Body of pancreas (tissue), 4 donors: ENCODE results near the gene RPS16. TPM values are rescaled to one million over a fixed set of nuclear protein-coding genes. Genes with fewer than 3 reads are reported as not detected.
A peak's percentile ranks its signal among the peaks of the same experiment; 100 is the strongest.
"Not testable (repeated sequence)": the region's sequence is repeated elsewhere in the genome, so short reads cannot be mapped to it uniquely, and the experiment has no call there.

Experiments
- ATAC-seq: fragments of 150-250 bp; one replicate; pipeline ENCODE4 v1.9.1; 2016
- DNase-seq, 4 donors: peaks; one replicate each; pipeline ENCODE4 v3.0.0-alpha.2; 2019
- H3K27ac ChIP-seq, 4 donors: fragments of 200-600 bp; sonication (generic); 1 replicate in 3 of 4; 2 replicates in 1 of 4; pipeline versions ENCODE4 v1.5.1 to v1.6.1; 2016 to 2019; ENCODE audit warnings: mild to moderate bottlenecking in 1 of 4, mixed read lengths in 1 of 4, moderate library complexity in 1 of 4
- H3K27me3 ChIP-seq, 2 donors: fragments of 200-600 bp; sonication (generic); one replicate each; pipeline ENCODE4 v1.6.0; 2016; ENCODE audit warnings: mild to moderate bottlenecking in 1 of 2
- H3K36me3 ChIP-seq, 2 donors: fragments of 200-600 bp; sonication (generic); replicated peaks in 1 of 2; 2 replicates each; pipeline ENCODE4 v1.5.1; 2016; ENCODE audit warnings: low read depth in 2 of 2; ENCODE audit not compliant: insufficient read depth in 1 of 2
- H3K4me1 ChIP-seq: fragments of 200-600 bp; sonication (generic); one replicate; pipeline ENCODE4 v1.6.0; 2016
- H3K4me3 ChIP-seq, 2 donors: fragments of 200-600 bp; sonication (generic); 1 replicate in 1 of 2; 2 replicates in 1 of 2; pipeline ENCODE4 v1.5.1; 2016 to 2019
- H3K9me3 ChIP-seq, 3 donors: fragments of 200-600 bp; sonication (generic); 1 replicate in 2 of 3; 2 replicates in 1 of 3; pipeline ENCODE4 v1.5.1; 2016
- POLR2A ChIP-seq, 3 donors: fragments of 450-650 bp; IDR thresholded peaks; one replicate each; pipeline ENCODE4 v1.6.1; 2016; ENCODE audit warnings: antibody characterized with exemption in 3 of 3, mild to moderate bottlenecking in 2 of 3
- WGBS, 2 donors: methylation state at CpG; one replicate each; pipeline ENCODE4 v1.1.5; 2017; 5-methylcytosine and 5-hydroxymethylcytosine counted together
- intact Hi-C: fragments of 100-400 bp; cut with DNase I; formaldehyde crosslinking; loops from one replicate; pipeline ENCODE4 v1.15.1; 2023
- total RNA-seq, 2 donors: library from RNA; depleted of rRNA; stranded (reverse); fragments of >200 nt; gene quantifications; one replicate each; pipeline ENCODE4 v1.1.0, GENCODE V29; 2016
- TF ChIP-seq, protein P1 (sequence below), 7 experiments: fragments of 450-650 bp in 4 of 7; fragments of 200-600 bp in 3 of 7; sonication (generic) in 3 of 7; IDR thresholded peaks; one replicate each; pipeline ENCODE4 v1.5.1; 2016 to 2019; ENCODE audit warnings: antibody characterized with exemption in 7 of 7

RPS16 gene
- total RNA-seq, 2 donors from 2014 or later = 573 to 1,475 TPM

DNA sequence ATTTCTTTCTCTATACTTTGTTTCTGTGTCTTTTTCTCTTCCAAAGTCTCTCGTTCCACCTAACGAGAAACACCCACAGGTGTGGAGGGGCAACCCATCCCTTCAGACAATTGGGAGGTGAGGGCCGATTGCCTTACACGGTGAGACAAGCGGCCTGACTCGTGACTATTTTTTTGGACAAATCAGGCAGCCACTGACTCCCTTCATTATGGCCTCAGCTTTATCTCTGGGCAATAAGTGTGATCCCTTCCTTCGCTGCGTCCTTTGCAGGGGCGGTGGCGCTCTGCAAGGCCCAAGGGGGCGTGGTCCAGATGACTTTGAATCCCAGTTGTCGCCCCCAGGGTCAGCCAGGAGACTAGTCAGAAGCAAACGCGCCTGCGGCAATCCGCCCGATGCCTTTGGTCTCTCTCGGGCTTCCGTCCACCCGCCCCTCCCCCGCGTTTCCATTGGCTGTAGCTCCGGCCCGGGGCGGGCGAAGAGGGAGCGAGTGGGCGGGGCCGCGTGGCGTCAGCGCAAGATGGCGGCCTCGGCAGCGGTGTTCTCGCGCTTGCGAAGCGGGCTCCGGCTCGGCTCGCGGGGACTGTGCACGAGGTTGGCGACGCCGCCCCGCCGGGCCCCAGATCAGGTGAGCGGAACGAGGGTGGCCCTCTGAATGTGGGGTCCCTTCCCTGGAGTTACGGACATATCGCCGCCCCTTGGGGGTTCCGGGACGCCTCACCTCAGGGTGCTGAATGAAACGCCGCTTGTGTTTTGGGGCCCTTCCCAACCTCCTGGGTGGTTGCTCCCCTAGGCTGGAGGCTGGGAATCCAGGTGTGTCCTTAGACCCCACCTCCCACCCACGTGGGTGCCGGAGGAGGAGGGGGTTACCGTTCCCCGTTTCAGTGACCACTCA lies 44.8 kb upstream of the RPS16 start, which contains the start of gene TIMM50:
Gene TIMM50, plus strand, starts transcription at position 502 of the 892 bp plus-strand sequence. Its CDS starts 16 bp downstream, at position 518.
- Histone ChIP-seq H3K4me1 (peaks cover 19% of the 10 kb centered on the region), H3K27me3 (no peaks in the 10 kb centered on the region), H3K4me3 (peak within 1 kb of the TSS; percentile 66 to 67), H3K27ac (peak within 1 kb of the TSS; percentile 26 to 81 (median 66)), H3K36me3 (peaks cover 0 to 7% of the 10 kb centered on the region in 2 donors), H3K9me3 (no peaks in the 10 kb centered on the region)
- ATAC-seq = peak; percentile 99
- WGBS, 2 donors = 0 to 1% methylated on average over 16 to 62 of the region's 62 CpGs
- TF ChIP-seq POLR2A (IDR thresholded peaks at IDR 0.05) = peak in 2 of 3 donors; percentile 59 to 61
- TF ChIP-seq, protein P1, sequence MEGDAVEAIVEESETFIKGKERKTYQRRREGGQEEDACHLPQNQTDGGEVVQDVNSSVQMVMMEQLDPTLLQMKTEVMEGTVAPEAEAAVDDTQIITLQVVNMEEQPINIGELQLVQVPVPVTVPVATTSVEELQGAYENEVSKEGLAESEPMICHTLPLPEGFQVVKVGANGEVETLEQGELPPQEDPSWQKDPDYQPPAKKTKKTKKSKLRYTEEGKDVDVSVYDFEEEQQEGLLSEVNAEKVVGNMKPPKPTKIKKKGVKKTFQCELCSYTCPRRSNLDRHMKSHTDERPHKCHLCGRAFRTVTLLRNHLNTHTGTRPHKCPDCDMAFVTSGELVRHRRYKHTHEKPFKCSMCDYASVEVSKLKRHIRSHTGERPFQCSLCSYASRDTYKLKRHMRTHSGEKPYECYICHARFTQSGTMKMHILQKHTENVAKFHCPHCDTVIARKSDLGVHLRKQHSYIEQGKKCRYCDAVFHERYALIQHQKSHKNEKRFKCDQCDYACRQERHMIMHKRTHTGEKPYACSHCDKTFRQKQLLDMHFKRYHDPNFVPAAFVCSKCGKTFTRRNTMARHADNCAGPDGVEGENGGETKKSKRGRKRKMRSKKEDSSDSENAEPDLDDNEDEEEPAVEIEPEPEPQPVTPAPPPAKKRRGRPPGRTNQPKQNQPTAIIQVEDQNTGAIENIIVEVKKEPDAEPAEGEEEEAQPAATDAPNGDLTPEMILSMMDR (IDR thresholded peaks at IDR 0.05) = peak in 2 of 7 experiments; percentile 12 to 33
- intact Hi-C loops = no loop called here
- DNase-seq = peak; percentile 97 to 98 (median 97)

DNA sequence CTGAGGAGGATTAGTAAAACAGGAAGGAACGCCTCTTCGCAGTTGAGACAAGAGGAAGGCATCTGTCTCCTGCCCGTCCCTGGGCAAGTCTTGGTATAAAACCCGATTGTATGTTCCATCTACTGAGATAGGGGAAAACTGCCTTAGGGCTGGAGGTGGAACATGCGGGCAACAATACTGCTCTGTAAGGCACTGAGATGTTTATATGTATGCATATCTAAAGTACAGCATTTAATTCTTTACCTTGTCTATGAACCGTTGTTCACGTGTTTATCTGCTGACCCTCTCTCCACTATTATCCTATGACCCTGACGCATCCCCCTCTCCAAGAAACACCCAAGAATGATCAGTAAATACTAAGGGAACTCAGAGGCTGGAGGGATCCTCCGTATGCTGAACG lies 44.2 kb upstream of the RPS16 start:
- 42 to 44% methylated on average over 10 of the region's 10 CpGs for WGBS, 2 donors
- no peak for TF ChIP-seq POLR2A (IDR thresholded peaks at IDR 0.05)
- TF ChIP-seq, protein P1 (IDR thresholded peaks at IDR 0.05) = no peak
- DNase-seq = no peak
- intact Hi-C loops = loop anchor here (10.0 kb wide), 1 partner anchor 55 kb away; the partner anchor contains the start of gene EID2B
- no peak overlapping the region for H3K4me3 ChIP-seq
- no peaks in the 10 kb centered on the region for H3K27me3 ChIP-seq
- peaks cover 19% of the 10 kb centered on the region for H3K4me1 ChIP-seq
- peak overlapping the region in 3 of 4 donors; percentile 53 to 81 (median 80) for H3K27ac ChIP-seq
- H3K36me3 ChIP-seq = peaks cover 0 to 3% of the 10 kb centered on the region in 2 donors
- no peak for ATAC-seq
- H3K9me3 ChIP-seq = no peaks in the 10 kb centered on the region

DNA sequence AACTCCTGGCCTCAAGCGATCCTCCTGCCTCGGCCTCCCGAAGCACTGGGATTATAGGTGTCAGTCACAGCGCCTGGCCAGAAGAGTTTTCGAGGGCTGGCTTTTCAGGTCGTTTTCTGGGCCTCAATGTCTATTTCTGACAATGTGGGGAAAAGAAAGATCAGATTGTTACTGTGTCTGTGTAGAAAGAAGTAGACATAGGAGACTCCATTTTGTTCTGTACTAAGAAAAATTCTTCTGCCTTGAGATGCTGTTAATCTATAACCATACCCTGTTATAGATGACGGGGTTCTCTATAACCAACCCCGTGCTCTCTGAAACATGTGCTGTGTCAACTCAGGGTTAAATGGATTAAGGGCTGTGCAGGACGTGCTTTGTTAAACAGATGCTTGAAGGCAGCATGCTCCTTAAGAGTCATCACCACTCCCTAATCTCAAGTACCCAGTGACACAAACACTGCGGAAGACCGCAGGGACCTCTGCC lies 43.6 kb upstream of the RPS16 start:
- DNase-seq, H3K9me3 ChIP-seq, H3K36me3 ChIP-seq, H3K27ac ChIP-seq, ATAC-seq, H3K4me3 ChIP-seq, H3K27me3 ChIP-seq: not testable (repeated sequence)
- WGBS, 2 donors = 71 to 72% methylated on average over 11 of the region's 11 CpGs
- H3K4me1 ChIP-seq = peaks cover 19% of the 10 kb centered on the region
- intact Hi-C loops = loop anchor here (10.0 kb wide), 1 partner anchor 55 kb away; the partner anchor contains the start of gene EID2B

DNA sequence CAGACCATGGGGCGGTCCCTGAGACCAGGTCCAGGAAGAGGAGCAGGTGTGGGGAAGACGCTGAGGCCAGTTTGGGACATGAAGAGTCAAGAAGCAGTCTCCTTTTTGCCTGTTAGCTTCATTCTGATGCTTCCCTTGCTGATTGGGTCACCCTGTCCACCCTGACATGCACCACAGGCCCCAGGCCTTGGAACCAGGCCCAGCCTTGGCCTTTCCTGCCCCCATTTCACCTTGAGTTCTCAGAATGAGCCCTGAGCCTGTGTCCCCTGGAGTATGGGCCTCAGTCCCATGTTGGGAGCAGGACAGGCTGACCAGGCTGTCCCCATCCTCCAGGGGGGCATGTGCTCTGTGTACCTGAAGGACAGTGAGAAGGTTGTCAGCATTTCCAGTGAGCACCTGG lies 40.0 kb upstream of the RPS16 start:
- Histone ChIP-seq H3K27ac (no peak overlapping the region), H3K4me3 (no peak overlapping the region), H3K9me3 (no peaks in the 10 kb centered on the region), H3K36me3 (peaks cover 13 to 39% of the 10 kb centered on the region in 2 donors), H3K4me1 (peaks cover 8% of the 10 kb centered on the region), H3K27me3 (no peaks in the 10 kb centered on the region)
- WGBS, 2 donors = 90 to 96% methylated on average over 2 of the region's 2 CpGs
- intact Hi-C loops = loop anchor here (10.0 kb wide), 1 partner anchor 59 kb away; the partner anchor contains the start of gene EID2B
- no peak for ATAC-seq
- TF ChIP-seq, protein P1 (IDR thresholded peaks at IDR 0.05) = no peak
- TF ChIP-seq POLR2A (IDR thresholded peaks at IDR 0.05) = no peak
- DNase-seq = no peak

DNA sequence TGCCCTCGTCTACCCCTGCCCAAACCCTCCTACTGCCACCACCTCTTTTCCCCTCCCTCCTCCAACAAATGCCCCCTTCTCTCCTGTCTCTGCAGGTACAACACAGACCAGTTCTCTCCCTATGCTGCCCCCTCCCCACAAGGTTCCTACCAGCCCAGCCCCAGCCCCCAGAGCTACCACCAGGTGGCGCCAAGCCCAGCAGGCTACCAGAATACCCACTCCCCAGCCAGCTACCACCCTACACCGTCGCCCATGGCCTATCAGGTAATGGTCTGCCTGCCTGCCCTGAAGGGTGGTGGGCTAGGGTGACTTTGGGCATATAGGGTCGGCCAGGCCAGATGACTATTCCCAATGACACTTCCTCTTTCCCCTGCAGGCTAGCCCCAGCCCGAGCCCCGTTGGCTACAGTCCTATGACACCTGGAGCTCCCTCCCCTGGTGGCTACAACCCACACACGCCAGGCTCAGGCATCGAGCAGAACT lies 38.4 kb upstream of the RPS16 start:
- ATAC-seq = peak; percentile 55
- intact Hi-C loops = loop anchor here (10.0 kb wide), 1 partner anchor 61 kb away; the partner anchor contains the start of gene EID2B
- peaks cover 16 to 55% of the 10 kb centered on the region in 2 donors for H3K36me3 ChIP-seq

More for the DNA sequence above, 38.4 kb upstream of the RPS16 start:
- H3K27me3 ChIP-seq = no peaks in the 10 kb centered on the region
- TF ChIP-seq, protein P1 (IDR thresholded peaks at IDR 0.05) = peak; percentile 48 to 76 (median 70)
- TF ChIP-seq POLR2A (IDR thresholded peaks at IDR 0.05) = no peak
- H3K9me3 ChIP-seq = no peaks in the 10 kb centered on the region
- H3K27ac ChIP-seq = no peak overlapping the region
- 60 to 61% methylated on average over 7 to 8 of the region's 9 CpGs for WGBS, 2 donors
- DNase-seq = peak; percentile 45 to 67 (median 53)
- H3K4me1 ChIP-seq = no peaks in the 10 kb centered on the region
- no peak overlapping the region for H3K4me3 ChIP-seq
